Endothelial cell (in vitro differentiated cells): Measurements from ENCODE around the gene SDR9C7. TPM values are rescaled to one million over a fixed set of nuclear protein-coding genes. Genes with fewer than 3 reads are reported as not detected.

Experiments used
- DNase-seq: peaks from one replicate; pipeline ENCODE4 v3.0.0; 2021; ENCODE audit warnings: low spot score
- H3K27ac Mint-ChIP-seq: one replicate; pipeline ENCODE4 v1.8.0; 2021; ENCODE audit warnings: mixed read lengths, inconsistent platforms; ENCODE audit not compliant: unreplicated experiment
- H3K27me3 Mint-ChIP-seq: one replicate; pipeline ENCODE4 v1.8.0; 2021; ENCODE audit warnings: mild to moderate bottlenecking, moderate library complexity, mixed read lengths, inconsistent platforms; ENCODE audit not compliant: unreplicated experiment
- H3K36me3 Mint-ChIP-seq: one replicate; pipeline ENCODE4 v1.8.0; 2021; ENCODE audit warnings: mild to moderate bottlenecking, low read depth, mixed read lengths, inconsistent platforms; ENCODE audit not compliant: unreplicated experiment
- H3K4me1 Mint-ChIP-seq: one replicate; pipeline ENCODE4 v1.8.0; 2021; ENCODE audit warnings: mild to moderate bottlenecking, mixed read lengths, inconsistent platforms; ENCODE audit not compliant: unreplicated experiment
- H3K4me3 Mint-ChIP-seq: one replicate; pipeline ENCODE4 v1.8.0; 2021; ENCODE audit warnings: mild to moderate bottlenecking, mixed read lengths, inconsistent platforms; ENCODE audit not compliant: unreplicated experiment
- H3K9me3 Mint-ChIP-seq: one replicate; pipeline ENCODE4 v1.8.0; 2021; ENCODE audit warnings: mixed read lengths, inconsistent platforms; ENCODE audit not compliant: unreplicated experiment
- total RNA-seq: library from RNA; stranded (reverse); fragmentation: NEBNext Ultra II Directional; extraction: Animal tissue kit (Norgen Biotek cat#: 25700); gene quantifications from one replicate; pipeline ENCODE4 v1.2.1, GENCODE V29; 2021; ENCODE audit not compliant: unreplicated experiment
- TF ChIP-seq, protein P1 (sequence below): fragments of 200-600 bp; sonication (generic); IDR thresholded peaks from one replicate; pipeline ENCODE4 v1.5.0; 2021; ENCODE audit warnings: antibody characterized with exemption; ENCODE audit not compliant: unreplicated experiment

SDR9C7 gene
- total RNA-seq, 1 donor from 2014 or later: not detected

DNA sequence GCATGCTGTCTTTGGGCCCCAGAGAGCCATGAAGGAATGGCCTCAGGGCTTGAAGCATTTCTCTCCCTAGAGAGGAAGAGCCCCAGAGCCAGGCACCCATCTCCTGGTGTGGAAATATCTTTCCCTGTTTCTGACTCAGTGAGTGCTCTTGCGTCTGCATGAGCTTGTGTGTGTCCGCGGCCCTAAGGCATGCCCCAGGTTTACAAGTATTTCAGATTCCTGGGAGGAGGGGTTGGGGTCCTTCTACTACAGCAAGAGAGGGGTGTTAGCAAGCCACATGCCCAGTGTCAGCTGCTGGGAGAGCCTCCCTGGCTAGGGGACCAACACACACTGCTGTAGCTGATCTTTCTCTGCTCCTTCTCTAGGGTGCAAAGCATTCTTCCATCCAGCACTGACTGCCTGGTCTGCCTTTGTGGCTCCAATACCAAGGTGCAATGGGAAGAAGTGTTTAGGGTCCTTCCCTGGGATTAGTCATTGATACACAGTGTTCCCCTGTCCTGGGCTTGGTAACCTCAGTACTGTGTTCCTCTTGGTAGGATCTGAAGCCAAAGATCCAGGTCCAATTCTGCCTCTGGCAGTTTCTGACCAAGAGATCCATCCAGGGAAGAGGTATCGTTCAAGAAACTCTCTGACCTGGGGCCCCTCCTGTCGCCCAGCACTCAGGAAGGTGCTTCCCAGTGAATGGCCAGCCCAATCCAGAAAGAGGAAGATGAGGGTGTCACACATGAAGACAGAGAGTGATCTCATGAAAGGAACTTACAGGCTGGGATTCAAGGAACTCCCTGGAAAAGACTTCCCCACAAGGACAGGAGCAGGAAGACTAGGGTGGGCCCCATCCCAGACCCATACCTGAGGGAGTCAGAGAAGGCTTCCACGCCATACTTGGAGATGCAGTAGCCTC lies 20.1 kb upstream of the SDR9C7 start:
- Mint-ChIP-seq H3K4me3 (no peak overlapping the region), H3K27me3 (peaks cover 8% of the 10 kb centered on the region), H3K4me1 (peaks cover 11% of the 10 kb centered on the region), H3K36me3 (peaks cover 17% of the 10 kb centered on the region), H3K27ac (no peak overlapping the region), H3K9me3 (peaks cover 12% of the 10 kb centered on the region)
- TF ChIP-seq, protein P1, sequence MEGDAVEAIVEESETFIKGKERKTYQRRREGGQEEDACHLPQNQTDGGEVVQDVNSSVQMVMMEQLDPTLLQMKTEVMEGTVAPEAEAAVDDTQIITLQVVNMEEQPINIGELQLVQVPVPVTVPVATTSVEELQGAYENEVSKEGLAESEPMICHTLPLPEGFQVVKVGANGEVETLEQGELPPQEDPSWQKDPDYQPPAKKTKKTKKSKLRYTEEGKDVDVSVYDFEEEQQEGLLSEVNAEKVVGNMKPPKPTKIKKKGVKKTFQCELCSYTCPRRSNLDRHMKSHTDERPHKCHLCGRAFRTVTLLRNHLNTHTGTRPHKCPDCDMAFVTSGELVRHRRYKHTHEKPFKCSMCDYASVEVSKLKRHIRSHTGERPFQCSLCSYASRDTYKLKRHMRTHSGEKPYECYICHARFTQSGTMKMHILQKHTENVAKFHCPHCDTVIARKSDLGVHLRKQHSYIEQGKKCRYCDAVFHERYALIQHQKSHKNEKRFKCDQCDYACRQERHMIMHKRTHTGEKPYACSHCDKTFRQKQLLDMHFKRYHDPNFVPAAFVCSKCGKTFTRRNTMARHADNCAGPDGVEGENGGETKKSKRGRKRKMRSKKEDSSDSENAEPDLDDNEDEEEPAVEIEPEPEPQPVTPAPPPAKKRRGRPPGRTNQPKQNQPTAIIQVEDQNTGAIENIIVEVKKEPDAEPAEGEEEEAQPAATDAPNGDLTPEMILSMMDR: no peak
- DNase-seq: no peak

DNA sequence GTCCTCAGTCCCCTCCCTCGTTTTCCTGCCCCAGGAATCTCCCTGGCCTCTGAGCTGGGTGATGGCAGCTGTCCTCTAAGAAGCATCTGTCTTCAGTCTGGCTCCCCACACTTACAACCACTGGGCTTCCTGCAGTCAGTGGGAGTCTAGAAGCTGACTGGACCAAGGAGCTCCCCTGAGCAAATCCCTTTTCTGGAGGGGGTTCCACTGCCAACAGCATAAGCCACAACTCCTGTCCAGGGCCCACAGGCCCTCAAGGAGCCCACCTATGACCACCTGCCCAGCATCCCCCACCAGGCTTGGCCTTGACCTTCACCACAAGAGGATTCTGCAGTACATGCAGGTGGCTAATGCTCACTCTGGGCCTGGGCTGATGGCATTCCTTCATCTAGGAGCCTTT lies 19.1 kb upstream of the SDR9C7 start:
- peaks cover 11% of the 10 kb centered on the region for H3K4me1 Mint-ChIP-seq
- peaks cover 19% of the 10 kb centered on the region for H3K36me3 Mint-ChIP-seq
- TF ChIP-seq, protein P1: no peak
- peaks cover 12% of the 10 kb centered on the region for H3K9me3 Mint-ChIP-seq
- no peak for DNase-seq
- peaks cover 8% of the 10 kb centered on the region for H3K27me3 Mint-ChIP-seq
- H3K27ac Mint-ChIP-seq: no peak overlapping the region
- no peak overlapping the region for H3K4me3 Mint-ChIP-seq

DNA sequence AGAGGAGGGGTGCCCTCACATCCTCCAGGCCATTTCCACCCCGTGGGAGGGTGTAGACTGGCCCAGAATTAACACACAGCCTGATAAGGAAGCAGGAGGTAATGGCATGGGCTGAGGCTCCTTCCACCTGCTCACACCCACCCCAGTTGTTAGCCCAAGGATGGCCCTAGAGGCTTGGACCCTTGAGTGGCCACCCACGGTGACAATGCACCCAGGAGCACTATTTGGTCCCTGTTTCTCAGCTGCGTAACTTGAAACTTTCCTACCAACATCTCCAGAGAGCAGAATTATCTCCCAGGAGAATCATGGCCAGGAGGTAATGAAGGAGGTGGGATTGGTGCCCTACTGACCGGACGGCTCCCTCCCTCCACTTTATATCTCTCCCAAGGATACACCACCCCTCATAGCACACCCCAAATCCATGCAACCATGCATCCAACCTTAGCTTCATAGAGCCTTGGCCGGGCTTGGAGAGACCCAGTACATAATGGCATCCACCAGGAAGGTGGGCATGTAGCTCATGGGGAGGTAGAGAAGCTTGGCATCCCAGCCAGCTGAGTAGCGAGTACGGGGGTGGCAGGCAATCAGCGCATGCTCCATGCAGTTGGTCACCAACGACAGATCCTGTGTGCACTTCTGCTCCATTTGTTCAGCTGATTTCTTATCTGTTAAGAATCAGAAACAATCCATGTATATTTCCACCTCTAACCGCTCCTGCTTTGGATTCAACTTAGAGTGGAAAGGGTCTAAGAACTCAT lies 17.6 kb upstream of the SDR9C7 start:
- H3K4me1 Mint-ChIP-seq: peaks cover 11% of the 10 kb centered on the region
- H3K36me3 Mint-ChIP-seq: peaks cover 13% of the 10 kb centered on the region
- H3K9me3 Mint-ChIP-seq: peaks cover 5% of the 10 kb centered on the region
- TF ChIP-seq, protein P1: no peak
- H3K4me3 Mint-ChIP-seq: no peak overlapping the region
- H3K27ac Mint-ChIP-seq: no peak overlapping the region
- peaks cover 4% of the 10 kb centered on the region for H3K27me3 Mint-ChIP-seq
- no peak for DNase-seq

- H3K27ac Mint-ChIP-seq: no peak overlapping the region
- H3K36me3 Mint-ChIP-seq: peaks cover 13% of the 10 kb centered on the region
- no peaks in the 10 kb centered on the region for H3K27me3 Mint-ChIP-seq
- TF ChIP-seq, protein P1: no peak
- DNase-seq: no peak
- H3K9me3 Mint-ChIP-seq: peaks cover 5% of the 10 kb centered on the region
- no peaks in the 10 kb centered on the region for H3K4me1 Mint-ChIP-seq
- H3K4me3 Mint-ChIP-seq: no peak overlapping the region
Observed at GRCh38 chr12:56948881-56949280, 14.7 kb upstream of the SDR9C7 start.

DNA sequence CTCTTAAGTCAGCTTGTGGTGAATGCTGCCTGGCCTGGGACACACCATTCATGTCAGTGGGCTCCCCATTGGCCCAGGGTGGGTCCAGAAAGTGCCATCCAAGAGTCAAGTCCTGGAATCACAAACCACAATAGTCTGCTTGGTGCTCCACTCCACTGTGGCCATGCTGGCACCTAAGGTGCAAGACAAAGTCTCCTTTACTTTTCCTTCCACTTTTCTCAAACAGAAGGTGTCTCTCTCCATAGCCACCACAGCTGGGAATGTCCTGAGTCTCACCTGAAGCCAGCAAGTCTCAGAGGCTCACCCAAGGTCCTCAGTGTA lies 14.2 kb upstream of the SDR9C7 start:
- TF ChIP-seq, protein P1: no peak
- Mint-ChIP-seq H3K4me3 (no peak overlapping the region), H3K9me3 (peaks cover 5% of the 10 kb centered on the region), H3K27ac (no peak overlapping the region), H3K27me3 (no peaks in the 10 kb centered on the region), H3K4me1 (no peaks in the 10 kb centered on the region), H3K36me3 (peaks cover 13% of the 10 kb centered on the region)
- no peak for DNase-seq
